GM19240 (cell line): ENCODE measurements around the gene ANKRD60.

Source experiments
- DNase-seq: peaks from one replicate; pipeline ENCODE4 v3.0.0; 2011; ENCODE audit warnings: low spot score; ENCODE audit not compliant: insufficient read length

ANKRD60 gene

GRCh38 chr20:58223358-58223941 lies 5.0 kb downstream of the ANKRD60 start:
- DNase-seq, result no peak

GRCh38 chr20:58222446-58222845 lies 6.0 kb downstream of the ANKRD60 start:
- no peak for DNase-seq

- DNase-seq, result no peak
Measured at GRCh38 chr20:58219342-58219700, 9.1 kb downstream of the ANKRD60 start.

- no peak for DNase-seq
Measured at GRCh38 chr20:58218665-58219341, 9.7 kb downstream of the ANKRD60 start.

- no peak for DNase-seq
Measured at GRCh38 chr20:58216334-58216733, 12.1 kb downstream of the ANKRD60 start.

- DNase-seq, result no peak
Measured at GRCh38 chr20:58215116-58215515, 13.3 kb downstream of the ANKRD60 start.

- no peak for DNase-seq
Measured at GRCh38 chr20:58214310-58214709, 14.1 kb downstream of the ANKRD60 start.

GRCh38 chr20:58213716-58214115 lies 14.7 kb downstream of the ANKRD60 start:
- no peak for DNase-seq

- no peak for DNase-seq
Measured at GRCh38 chr20:58213121-58213520, 15.3 kb downstream of the ANKRD60 start.

- no peak for DNase-seq
Measured at GRCh38 chr20:58212636-58213035, 15.8 kb downstream of the ANKRD60 start.

GRCh38 chr20:58210398-58210747 lies 18.1 kb downstream of the ANKRD60 start:
- no peak for DNase-seq

- peak; percentile 96 for DNase-seq
Measured at GRCh38 chr20:58209652-58210397, 18.6 kb downstream of the ANKRD60 start.

- no peak for DNase-seq
Measured at GRCh38 chr20:58208944-58209343, 19.5 kb downstream of the ANKRD60 start.

- no peak for DNase-seq
Measured at GRCh38 chr20:58205850-58206249, 22.6 kb downstream of the ANKRD60 start.

- no peak for DNase-seq
Measured at GRCh38 chr20:58202044-58202443, 26.4 kb downstream of the ANKRD60 start.

GRCh38 chr20:58201616-58202015 lies 26.8 kb downstream of the ANKRD60 start:
- no peak for DNase-seq

- no peak for DNase-seq
Measured at GRCh38 chr20:58199469-58199868, 29.0 kb downstream of the ANKRD60 start.

- DNase-seq, result no peak
Measured at GRCh38 chr20:58198901-58199355, 29.5 kb downstream of the ANKRD60 start.

- DNase-seq, result no peak
Measured at GRCh38 chr20:58198384-58198783, 30.1 kb downstream of the ANKRD60 start.

GRCh38 chr20:58197185-58197469 lies 31.3 kb downstream of the ANKRD60 start:
- no peak for DNase-seq

GRCh38 chr20:58196402-58197184 lies 31.9 kb downstream of the ANKRD60 start:
- DNase-seq, result no peak

GRCh38 chr20:58195047-58195446 lies 33.4 kb downstream of the ANKRD60 start:
- no peak for DNase-seq
